NT2/D1 (cell line): Measurements from ENCODE around the gene ZPR1.

Experiments
- SUZ12 ChIP-seq: IDR thresholded peaks from 2 replicates; pipeline ENCODE4 v1.6.1; 2011; ENCODE audit not compliant: insufficient read length, insufficient read depth; ENCODE audit errors: extremely low read depth
- ZNF274 ChIP-seq: IDR thresholded peaks from 2 replicates; pipeline ENCODE4 v1.6.1; 2011; ENCODE audit warnings: mild to moderate bottlenecking, low read depth, low read length

- TF ChIP-seq SUZ12 (no peak), ZNF274 (no peak)
These were observed 44.0 kb upstream of the ZPR1 start for GRCh38 chr11:116831790-116832349.
